CD4-positive, alpha-beta T cell treated with Interleukin-4 for 1 hour (primary cell): Measurements from ENCODE around the gene HIP1.
"Not testable (repeated sequence)": the region's sequence is repeated elsewhere in the genome, so short reads cannot be mapped to it uniquely, and the experiment has no call there.

Experiments used
- DNase-seq, 2 donors: peaks; one replicate each; pipeline ENCODE4 v3.0.0-alpha.2; 2020 to 2022

The HIP1 gene

GRCh38 chr7:75639071-75639885 is 99.5 kb downstream of the HIP1 start:
- peak; percentile 25 to 50 for DNase-seq

DNA sequence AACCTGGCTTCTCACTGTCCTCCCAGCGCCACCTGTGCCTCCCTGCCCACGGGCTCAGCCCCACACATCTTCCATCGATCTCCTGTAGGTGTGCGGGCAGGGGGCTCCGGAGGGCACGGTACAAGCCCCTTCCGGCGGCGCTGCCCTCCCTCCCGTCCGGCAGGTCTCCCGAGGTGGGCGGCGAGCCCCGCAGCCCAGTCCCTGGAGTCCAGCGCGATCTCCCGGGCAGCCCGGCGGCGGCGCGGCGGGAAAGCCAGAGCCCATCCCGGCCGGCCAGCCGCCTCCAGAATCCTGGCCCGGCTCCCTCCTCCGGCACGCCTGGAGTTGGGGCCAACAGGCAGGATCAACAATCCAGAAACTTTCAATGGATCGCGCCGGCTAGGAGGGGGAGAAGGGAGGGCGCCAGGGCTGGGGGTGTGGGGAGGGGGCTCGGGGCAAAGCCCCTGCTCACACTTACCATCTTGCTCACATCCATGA is 100.1 kb downstream of the HIP1 start:
- DNase-seq, result no peak

DNA sequence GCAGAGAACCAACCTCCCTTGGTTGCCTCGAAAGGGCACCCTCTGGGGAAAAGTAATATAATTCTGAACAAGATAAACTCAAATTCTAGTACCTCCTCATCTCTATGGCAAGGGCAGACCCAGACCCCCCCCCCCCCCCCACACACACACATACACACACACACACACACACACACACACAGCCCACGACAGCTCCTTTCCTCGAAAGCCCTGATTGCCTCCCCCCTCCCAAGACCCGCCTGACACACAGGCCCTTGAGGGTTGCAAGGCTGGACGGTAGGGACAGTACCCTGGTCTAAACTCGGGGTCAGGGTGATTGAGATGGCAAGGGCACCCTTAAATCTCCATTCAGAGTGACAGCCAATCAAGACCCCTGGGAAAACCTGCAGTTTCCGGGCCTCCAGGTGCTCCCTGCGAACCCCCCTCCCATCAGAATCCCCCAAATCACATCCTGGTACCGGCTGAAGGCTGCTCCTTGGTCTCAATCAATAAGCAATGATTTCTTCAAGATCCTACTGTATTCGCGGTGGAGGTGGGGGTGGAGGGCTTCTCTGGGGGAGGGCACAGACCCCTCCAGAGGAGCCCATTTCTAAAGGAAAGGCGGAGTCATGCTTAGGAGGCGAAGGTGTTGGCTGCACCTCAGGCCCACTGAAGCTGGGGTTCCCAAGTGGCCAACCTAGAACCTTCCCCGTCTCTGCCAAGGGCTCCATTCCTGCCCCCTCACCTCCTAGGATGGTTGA is 100.7 kb downstream of the HIP1 start:
- DNase-seq, result no peak

GRCh38 chr7:75635036-75635435 is 103.7 kb downstream of the HIP1 start:
- DNase-seq, result no peak

DNA sequence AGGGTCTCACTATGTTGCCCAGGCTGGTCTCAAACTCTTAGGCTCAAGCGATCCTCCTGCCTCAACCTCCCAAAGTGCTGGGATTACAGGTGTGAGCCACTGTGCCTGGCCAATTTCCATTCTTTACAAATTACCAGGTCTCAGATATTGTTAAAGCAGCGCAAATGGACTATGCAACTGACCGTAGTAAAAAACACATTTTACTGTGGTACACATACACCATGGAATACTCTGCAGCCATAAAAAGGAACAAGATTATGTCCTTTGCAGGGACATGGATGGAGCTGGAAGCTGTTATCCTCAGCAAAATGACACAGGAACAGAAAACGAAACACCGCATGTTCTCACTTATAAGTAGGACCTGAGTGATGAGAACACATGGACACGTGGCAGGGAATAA is 106.2 kb downstream of the HIP1 start:
- not testable (repeated sequence) for DNase-seq

- DNase-seq, result no peak
Observed at GRCh38 chr7:75631711-75632110, 107.0 kb downstream of the HIP1 start.

GRCh38 chr7:75630549-75630948 is 108.2 kb downstream of the HIP1 start:
- DNase-seq, result no peak

DNA sequence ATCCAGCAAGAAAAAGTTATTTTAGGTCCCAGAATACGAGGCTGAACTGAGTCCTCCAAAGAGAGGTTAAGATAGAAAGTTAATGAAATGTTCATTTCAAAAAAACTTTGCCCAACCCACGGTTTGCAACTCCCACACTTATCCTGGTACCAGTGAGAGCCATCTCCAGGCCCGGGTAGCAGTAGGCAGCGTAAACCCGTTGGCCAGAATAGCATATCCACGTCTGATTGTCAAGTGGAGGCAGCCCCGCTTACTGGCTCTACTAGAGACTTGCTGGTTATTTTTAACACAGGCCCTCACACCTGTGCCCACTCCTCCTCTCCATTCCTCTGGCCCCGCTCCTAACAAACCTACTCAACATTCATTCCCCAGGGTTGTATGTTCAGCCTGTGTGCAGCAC is 109.7 kb downstream of the HIP1 start:
- no peak for DNase-seq

DNA sequence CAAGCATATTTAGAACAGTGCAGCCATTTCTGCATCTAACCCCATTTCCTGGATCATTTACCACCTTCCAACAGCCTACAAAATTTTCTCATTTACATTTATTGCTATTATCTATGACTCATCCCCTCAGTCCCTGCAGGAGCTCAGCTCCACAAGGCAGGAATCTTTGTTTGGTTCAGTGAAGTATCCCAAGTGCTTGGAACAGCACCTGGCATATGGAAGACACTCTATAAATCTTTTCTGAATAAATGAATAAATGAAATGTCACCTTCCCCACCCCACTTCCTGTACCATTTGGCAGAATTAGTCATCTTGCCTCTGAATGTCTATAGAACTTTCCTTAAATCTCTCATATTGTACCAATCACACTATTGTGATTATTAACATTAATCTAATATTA is 110.7 kb downstream of the HIP1 start:
- DNase-seq, result no peak

GRCh38 chr7:75626954-75627353 is 111.8 kb downstream of the HIP1 start:
- DNase-seq, result no peak

GRCh38 chr7:75625868-75626267 is 112.9 kb downstream of the HIP1 start:
- no peak for DNase-seq

- DNase-seq, result peak; percentile 27 to 77
Observed at GRCh38 chr7:75624134-75624832, 114.5 kb downstream of the HIP1 start.

DNA sequence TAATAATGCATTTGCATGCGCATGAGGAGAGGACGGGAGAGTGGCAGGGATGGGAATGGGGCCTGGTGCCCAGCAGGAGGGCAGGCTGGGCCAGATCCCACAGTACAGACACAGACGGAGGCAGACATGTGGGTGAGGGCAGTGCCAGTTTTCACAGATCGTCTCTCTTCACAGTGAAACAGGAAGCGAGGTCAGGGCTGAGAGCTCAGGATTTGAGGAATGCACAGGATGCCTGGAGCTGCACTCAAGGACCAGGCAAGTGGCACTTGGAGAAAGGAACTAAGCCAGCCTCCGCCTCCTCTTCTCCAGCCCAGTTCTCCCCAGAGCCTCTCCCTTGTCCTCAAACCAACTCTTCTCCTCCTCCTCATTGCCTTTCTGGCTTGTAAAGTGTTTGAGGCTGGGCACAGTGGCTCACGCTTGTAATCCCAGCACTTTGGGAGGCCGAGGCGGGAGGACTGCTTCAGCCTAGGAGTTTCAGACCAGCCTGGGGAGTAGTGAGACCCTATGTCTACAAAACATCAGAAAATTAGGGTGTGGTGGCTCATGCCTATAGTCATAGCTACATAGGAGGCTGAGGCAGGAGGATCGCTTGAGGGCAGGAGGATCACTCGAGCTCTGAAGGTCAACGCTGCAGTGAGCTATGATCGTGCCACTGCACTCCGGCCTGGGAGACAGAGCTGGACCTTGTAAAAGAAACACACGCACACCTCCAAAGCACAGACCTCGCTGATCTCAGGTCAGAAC is 115.2 kb downstream of the HIP1 start:
- DNase-seq, result no peak

GRCh38 chr7:75621124-75621523 is 117.6 kb downstream of the HIP1 start:
- peak in 1 of 2 donors; percentile 43 for DNase-seq

DNA sequence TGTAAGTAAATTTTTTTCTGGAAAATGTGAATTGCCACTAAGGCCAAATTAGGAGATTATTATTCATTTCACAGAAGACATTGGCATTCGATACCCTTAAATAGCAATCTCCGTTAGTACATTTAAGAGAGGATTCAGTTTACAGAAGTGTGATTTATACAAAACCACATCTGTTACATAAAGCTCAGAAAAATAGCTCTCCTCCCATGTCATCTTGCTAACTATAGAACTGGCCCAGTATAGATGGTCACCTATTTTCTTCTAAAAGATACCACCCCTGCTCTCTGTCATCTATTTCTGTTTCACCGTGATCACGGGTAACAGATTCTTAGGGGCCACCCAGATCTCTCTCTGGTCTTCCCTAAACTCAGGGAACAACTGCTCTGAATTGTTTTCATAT is 119.1 kb downstream of the HIP1 start:
- no peak for DNase-seq

DNA sequence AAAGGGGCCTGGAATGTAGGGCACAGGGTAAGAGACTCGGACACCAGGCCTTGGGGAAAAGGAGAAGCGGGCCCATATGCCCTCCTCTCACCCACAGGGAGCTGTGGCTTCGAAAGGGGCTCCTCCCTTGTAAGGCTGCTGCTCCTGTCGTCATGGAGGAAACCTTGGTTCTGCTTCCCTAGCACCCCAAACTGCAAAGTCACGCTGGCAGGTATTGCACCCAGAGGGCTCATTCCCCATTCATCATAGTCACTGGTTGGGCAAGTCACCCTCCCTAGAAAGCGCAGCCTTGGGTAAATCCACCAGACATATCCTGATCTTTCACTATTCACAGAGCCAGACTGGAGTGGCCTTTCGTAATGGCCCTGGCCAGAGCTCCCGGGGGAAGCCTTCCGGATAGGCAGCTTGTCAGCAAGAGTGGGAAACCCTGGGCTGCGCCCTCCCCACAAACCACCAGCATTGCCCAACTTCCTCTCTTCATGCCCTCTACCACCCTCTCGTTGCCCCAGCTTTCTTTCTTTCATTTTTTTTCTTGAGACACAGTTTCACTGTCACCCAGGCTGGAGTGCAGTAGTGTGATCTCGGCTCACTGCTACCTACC is 121.0 kb downstream of the HIP1 start:
- DNase-seq, result peak; percentile 75 to 89

DNA sequence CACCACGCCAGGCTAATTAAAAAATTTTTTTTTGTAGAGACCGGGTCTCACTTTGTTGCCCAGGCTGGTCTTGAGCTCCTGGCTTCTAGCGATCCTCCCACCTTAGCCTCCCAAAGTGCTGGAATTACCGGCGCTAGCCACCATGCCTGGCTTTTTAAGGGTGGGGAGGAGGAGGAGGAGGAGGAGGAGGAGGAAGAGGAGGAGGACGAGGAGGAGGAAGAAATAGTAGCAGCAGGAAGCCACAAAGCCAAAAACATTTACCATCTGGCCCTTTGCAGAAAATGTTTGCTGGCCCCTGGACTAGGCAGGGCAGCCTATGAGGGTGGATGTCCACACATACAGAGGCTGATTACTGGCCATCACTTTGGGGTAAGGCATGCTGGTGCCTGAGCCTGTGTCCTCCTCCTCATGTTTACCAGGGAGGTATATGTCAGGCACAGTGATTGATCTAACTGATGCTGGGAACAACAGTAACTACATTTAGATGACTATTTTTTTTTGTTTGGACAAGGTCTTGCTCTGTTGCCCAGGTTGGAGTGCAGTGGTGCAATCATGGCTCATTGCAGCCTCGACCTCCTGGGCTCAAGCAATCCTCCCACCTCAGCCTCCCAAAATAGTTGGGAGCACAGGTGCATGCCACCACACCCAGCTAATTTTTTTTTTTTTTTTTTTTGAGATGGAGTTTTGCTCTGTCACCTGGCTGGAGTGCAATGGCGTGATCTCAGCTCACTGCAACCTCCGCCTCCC is 122.1 kb downstream of the HIP1 start:
- DNase-seq, result no peak

DNA sequence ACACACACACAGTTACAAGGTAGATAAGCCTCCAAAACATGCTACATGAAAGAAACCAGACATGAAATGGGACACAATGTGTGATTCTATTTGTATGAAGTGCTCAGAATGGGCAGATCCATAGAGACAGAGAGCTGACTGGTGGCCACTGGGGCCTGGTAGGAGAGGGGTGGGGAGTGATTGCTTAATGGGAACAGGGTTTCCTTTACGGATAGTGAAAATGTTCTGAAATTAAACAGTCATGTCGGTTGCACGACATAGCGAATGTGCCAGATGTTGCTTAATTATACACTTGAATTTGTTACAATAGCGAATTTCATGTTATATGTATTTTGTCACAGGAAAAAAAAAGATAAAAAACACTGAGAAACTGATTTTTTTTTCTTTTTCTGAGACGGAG is 124.3 kb downstream of the HIP1 start:
- DNase-seq, result no peak

DNA sequence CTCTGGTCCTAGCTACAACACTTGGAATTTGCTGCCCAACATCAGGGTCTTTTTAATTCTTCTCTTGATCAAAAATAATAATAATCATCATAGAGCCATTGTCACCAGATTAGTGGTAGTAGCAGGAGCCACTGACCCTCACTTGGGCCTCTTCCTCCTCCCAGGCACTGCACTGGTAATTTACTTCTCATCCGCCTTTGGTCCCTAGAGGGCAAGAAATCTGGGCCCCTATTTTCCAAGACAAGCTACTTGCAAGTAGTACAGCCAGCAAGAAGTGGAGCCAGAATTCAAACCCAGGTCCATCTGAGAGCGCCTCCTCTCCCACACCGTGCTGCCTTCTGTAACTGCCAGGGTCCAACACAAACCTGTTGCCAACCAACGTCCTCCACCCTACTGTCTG is 125.4 kb downstream of the HIP1 start:
- DNase-seq, result no peak

DNA sequence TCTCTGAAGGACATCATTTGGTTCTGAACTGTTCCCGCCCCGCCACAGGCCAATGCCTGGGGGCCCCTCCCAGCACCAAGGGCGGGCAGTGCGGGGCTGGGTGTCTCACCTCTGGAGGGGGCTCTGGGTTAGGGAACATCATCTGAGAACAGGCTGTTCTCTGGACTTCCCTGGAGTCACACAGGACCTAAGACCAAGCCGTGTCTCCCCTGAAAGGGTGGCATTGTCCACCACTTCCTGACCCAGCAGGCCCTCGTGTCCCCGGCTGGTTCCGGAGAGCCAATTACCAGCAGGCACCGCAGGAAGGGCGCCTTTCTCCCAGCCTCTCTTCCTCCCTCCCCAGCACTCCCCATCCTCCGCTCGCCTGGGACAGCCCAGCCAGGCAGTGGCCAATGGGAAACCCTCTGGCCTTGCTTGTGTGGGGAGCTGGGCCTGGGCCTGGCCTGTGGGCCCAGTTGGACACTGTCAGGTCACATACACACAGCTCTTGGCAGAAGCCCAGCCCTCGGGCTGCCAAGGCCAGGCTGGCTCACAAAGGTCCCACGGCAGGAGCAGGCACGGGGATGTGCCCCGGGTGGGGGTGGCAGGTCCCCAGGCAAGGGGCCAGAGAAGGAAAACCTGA is 127.1 kb downstream of the HIP1 start:
- DNase-seq, result no peak

DNA sequence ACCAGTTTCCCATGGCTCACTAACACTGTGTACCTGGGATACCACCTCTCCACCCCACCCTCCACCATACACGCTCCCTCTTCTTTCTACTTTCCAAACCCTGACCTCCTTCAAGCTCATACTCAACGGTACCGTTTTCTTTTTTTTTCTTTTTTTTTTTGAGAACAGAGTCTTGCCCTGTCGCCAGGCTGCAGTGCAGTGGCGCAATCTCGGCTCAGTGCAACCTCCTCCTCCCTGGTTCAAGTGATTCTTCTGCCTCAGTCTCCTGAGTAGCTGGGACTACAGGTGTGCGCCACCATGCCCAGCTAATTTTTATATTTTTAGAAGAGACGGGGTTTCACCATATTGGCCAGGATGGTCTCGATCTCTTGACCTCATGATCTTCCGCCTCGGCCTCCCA is 129.3 kb downstream of the HIP1 start:
- not testable (repeated sequence) for DNase-seq
